IPS DF 4.7 (cell line): ENCODE measurements around the gene DUS2.

Experiments
- DNase-seq: peaks from one replicate; pipeline ENCODE4 v3.0.0-alpha.2; 2013; ENCODE audit warnings: low spot score; ENCODE audit errors: extremely low read depth

The DUS2 gene

DNA sequence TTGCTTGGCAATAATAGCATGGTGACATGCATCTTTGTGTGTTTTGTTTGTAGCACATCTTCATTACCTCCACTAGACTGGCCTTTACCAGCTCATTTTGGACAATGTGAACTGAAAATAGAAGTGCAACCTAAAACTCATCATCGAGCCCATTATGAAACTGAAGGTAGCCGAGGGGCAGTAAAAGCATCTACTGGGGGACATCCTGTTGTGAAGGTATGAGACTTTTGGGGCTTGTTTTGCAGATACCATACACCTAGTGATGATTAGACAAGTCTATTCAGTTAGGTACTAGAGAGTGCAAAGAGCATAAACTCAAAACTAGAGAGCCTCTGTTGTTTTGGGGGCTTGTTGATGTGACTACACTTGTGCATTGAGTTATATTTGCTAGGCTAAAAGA, 103.3 kb downstream of the DUS2 start:
- DNase-seq: no peak

DNA sequence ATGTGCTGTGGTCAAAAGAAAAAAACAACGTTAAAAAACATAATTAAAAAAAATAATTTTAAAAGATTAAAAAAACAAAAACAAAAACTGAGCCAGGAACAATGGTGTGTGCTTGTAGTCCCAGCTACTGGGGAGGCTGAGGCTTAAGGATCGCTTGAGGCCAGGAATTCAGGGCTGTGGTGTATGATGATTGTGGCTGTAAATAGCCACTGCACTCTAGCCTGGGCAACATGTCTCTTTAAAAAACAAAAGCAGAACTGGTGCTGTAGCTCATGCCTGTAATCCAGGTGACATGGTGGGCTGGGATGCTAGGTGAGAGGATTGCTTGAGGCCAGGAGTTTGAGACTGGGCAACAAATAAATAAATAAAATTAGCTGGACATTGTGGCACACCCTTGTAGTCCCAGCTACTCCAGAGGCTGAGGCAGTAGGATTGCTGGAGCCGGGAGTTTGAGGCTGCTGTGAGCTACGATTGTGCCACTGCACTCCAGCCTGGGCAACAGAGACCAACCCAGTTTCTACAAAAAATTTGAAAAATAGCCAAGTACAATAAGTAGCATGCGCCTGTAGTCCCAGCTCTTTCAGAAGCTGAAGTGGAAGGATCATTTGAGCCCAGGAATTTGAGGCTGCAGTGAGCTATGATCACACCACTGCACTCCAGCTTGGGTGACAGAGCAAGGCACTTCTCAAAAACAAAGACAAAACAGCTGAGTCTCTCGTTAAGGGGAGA, 105.7 kb downstream of the DUS2 start:
- no peak for DNase-seq
